GM10248 (cell line): Measurements from ENCODE around the gene PHAF1.
A peak's percentile ranks its signal among the peaks of the same experiment; 100 is the strongest.

Source experiments
- CTCF ChIA-PET: fragments of 300-600 bp; sonication (Branson Sonifier 250); formaldehyde crosslinking; extraction: SDS; loops from one replicate; lab custom pipeline; 2021; ENCODE audit warnings: antibody characterized with exemption; lab: Yijun Ruan, JAX
- POLR2A ChIA-PET: fragments of 350-650 bp; sonication (Branson Sonifier 250); formaldehyde crosslinking; extraction: SDS; loops from one replicate; lab custom pipeline; 2020; ENCODE audit warnings: antibody characterized with exemption; lab: Yijun Ruan, JAX
- DNase-seq: peaks from one replicate; pipeline ENCODE4 v3.0.0; 2012; ENCODE audit errors: extremely low spot score
- CTCF ChIP-seq: IDR thresholded peaks from 2 replicates; pipeline ENCODE4 v1.5.1; 2012; ENCODE audit warnings: mild to moderate bottlenecking, low read depth; ENCODE audit errors: extremely low read depth, missing control alignments, control extremely low read depth

PHAF1 gene

GRCh38 chr16:67170949-67171649 is 61.4 kb downstream of the PHAF1 start:
- POLR2A ChIA-PET: no interaction called here
- TF ChIP-seq CTCF: no peak
- DNase-seq: no peak
- CTCF ChIA-PET: interaction anchor here (0.7 to 5.8 kb wide), 13 partner anchors 11 to 217 kb away, joined by 3 to 34 read pairs (median 4); partner anchors contain the start of genes EXOC3L1, FBXL8, MATCAP1 and TRADD

- DNase-seq: no peak
- CTCF ChIA-PET: interaction anchor here (1.0 to 5.8 kb wide), 6 partner anchors 9 to 216 kb away, joined by 3 to 45 read pairs (median 6); partner anchors contain the start of genes FBXL8 and TRADD
- POLR2A ChIA-PET: interaction anchor here (0.7 kb wide), 2 partner anchors 10 to 24 kb away, joined by 3 read pairs; no protein-coding TSS in a partner anchor
- TF ChIP-seq CTCF: no peak
Measured at GRCh38 chr16:67173323-67173722, 63.6 kb downstream of the PHAF1 start.

- ChIA-PET CTCF (interaction anchor here (0.6 to 5.8 kb wide), 9 partner anchors 8 to 217 kb away, joined by 3 to 45 read pairs (median 6); partner anchors contain the start of genes FBXL8, MATCAP1 and TRADD), POLR2A (interaction anchor here (1.8 kb wide), 1 partner anchor 16 kb away, joined by 4 read pairs; no protein-coding TSS in a partner anchor)
Measured at GRCh38 chr16:67173808-67174705, 64.3 kb downstream of the PHAF1 start.

GRCh38 chr16:67174706-67175231 is 65.0 kb downstream of the PHAF1 start:
- no peak for DNase-seq
- TF ChIP-seq CTCF: no peak
- ChIA-PET CTCF (interaction anchor here (0.6 to 5.8 kb wide), 8 partner anchors 8 to 218 kb away, joined by 3 to 45 read pairs (median 4); partner anchors contain the start of genes EXOC3L1, FBXL8, MATCAP1 and TRADD), POLR2A (interaction anchor here (1.8 kb wide), 1 partner anchor 17 kb away, joined by 4 read pairs; no protein-coding TSS in a partner anchor)

More at GRCh38 chr16:67173808-67174705, 64.3 kb downstream of the PHAF1 start:
- TF ChIP-seq CTCF: no peak
- DNase-seq: peak; percentile 77

- no peak for TF ChIP-seq CTCF
- ChIA-PET POLR2A (no interaction called here), CTCF (interaction anchor here (1.0 to 5.8 kb wide), 11 partner anchors 10 to 281 kb away, joined by 3 to 45 read pairs (median 4); partner anchors contain the start of genes FBXL8, TMEM208 and TRADD)
- DNase-seq: no peak
Measured at GRCh38 chr16:67176662-67177061, 66.9 kb downstream of the PHAF1 start.
